ENCODE results near the gene SPRYD3. TPM values are rescaled to one million over a fixed set of nuclear protein-coding genes. Genes with fewer than 3 reads are reported as not detected.

SPRYD3 gene, protein sequence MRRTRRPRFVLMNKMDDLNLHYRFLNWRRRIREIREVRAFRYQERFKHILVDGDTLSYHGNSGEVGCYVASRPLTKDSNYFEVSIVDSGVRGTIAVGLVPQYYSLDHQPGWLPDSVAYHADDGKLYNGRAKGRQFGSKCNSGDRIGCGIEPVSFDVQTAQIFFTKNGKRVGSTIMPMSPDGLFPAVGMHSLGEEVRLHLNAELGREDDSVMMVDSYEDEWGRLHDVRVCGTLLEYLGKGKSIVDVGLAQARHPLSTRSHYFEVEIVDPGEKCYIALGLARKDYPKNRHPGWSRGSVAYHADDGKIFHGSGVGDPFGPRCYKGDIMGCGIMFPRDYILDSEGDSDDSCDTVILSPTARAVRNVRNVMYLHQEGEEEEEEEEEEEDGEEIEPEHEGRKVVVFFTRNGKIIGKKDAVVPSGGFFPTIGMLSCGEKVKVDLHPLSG
- total RNA-seq, result 10 to 100 TPM; 34.1 to 34.5 TPM
- 10 to 100 TPM; 74.1 to 76.2 TPM for polyA plus RNA-seq (ENCODE audit: insufficient read length in 2 of 2)
- long read RNA-seq, donor 1, transcript SPRYD3-201 (11 exons, 2,932 nt), result major isoform, 25 of 32 reads
- long read RNA-seq, donor 1, partial matches to known transcripts, result 6 of 32 reads
- long read RNA-seq, donor 1, other reads (novel, unspliced or antisense), result 0 of 32 reads
- long read RNA-seq, donor 2, partial matches to known transcripts, result 0 of 4 reads
- long read RNA-seq, donor 2, other reads (novel, unspliced or antisense), result 0 of 4 reads
- long read RNA-seq, donor 3, transcript SPRYD3-201 (11 exons, 2,932 nt), result major isoform, 9 of 9 reads
- long read RNA-seq, donor 3, partial matches to known transcripts, result 0 of 9 reads
- long read RNA-seq, donor 3, other reads (novel, unspliced or antisense), result 0 of 9 reads
- long read RNA-seq, donor 4, transcript SPRYD3-201 (11 exons, 2,932 nt), result major isoform, 6 of 6 reads
- long read RNA-seq, donor 4, partial matches to known transcripts, result 0 of 6 reads
- long read RNA-seq, donor 4, other reads (novel, unspliced or antisense), result 0 of 6 reads

DNA sequence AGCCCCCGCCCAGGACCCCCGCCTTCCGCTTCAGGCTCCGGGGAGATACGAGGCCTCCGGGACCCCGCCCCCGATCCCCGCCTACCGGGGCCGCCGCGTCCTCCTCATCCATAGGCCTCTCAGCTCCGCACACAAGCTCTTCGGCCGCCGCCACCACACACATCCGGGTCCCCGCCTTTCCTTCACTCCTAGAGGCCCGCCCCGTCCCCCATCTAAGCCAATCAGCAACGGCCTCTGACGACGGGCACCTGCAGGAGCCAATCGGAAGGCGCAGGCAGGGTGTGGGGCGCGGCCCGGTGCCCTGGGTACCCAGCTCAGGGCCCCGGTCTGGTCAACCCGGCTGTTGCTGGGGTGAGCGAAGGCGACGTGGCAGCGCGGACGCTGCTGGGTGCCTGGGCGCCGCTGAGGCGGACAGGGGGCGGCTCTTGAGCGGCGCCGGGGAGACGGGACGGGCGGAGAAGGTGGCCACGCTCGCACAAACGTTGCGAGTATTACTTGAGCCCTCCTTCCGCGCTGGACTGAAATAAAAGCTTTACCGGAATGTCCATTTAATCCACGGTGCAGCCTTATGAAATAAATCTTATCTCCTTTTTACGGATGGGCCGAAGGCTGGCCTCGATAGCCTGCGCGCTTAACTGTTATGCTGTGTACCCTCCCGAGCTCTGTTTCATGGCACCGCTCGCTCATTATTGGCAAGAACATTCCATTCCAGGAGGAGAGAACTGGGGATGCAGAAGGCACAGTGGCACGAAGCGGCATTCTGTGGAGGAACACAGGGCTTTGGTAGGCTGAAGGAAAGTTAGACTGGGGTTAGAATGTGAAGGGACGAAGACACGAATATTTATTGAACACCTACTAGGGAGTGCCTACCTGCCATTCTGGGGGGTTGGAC, at the start of gene SPRYD3:
TSS of gene SPRYD3 (minus strand) at position 165 of the 892 bp plus-strand sequence. CDS start at position 108, 57 bp downstream.
- peak; percentile 95 to 99 (median 97) for DNase-seq (ENCODE audit: low read depth in 4 of 6, low spot score in 6 of 6)
- WGBS (ENCODE audit: insufficient coverage), result under 1% methylated on average over 61 of the region's 67 CpGs
- H3K27me3 ChIP-seq (ENCODE audit: control insufficient read depth, insufficient read depth, low read length), result no peaks in the 10 kb centered on the region

DNA sequence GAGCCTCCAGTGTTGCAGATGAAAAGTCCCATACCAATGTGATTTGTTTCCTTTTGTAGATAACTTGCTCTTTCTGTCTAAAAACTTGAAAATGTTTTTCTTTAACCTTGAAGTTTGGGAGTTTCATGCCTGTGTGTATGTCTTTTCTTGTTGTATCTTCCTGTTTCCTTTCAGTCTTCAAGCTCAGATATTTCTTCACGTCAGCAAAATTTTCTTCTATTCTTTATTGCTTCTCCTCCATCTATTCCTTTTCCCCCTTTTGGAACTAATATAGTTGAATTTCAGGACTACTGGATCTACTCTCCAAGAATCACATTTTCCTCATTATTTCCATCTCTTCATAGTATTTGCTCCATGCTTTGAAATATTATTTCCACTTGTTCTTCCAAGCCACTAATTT, 48.0 kb upstream of the SPRYD3 start:
- Histone ChIP-seq H3K4me3 (ENCODE audit: low read depth, low read length) (no peak overlapping the region), H3K27me3 (ENCODE audit: control insufficient read depth, insufficient read depth, low read length) (no peaks in the 10 kb centered on the region), H3K36me3 (ENCODE audit: control insufficient read depth, insufficient read depth, low read length) (no peaks in the 10 kb centered on the region), H3K4me1 (ENCODE audit: control insufficient read depth, insufficient read depth, low read length) (no peaks in the 10 kb centered on the region), H3K9me3 (ENCODE audit: control insufficient read depth, insufficient read depth, low read length) (no peaks in the 10 kb centered on the region), H3K27ac (ENCODE audit: low read depth, low read length) (no peak overlapping the region)
- WGBS (ENCODE audit: insufficient coverage), result no CpG with 5 or more reads among the region's 1 CpG
- no peak for DNase-seq (ENCODE audit: low read depth in 4 of 6, low spot score in 6 of 6)

More for the DNA sequence above, at the start of gene SPRYD3:
- Histone ChIP-seq H3K27ac (ENCODE audit: low read depth, low read length) (peak within 1 kb of the TSS; percentile 96), H3K9me3 (ENCODE audit: control insufficient read depth, insufficient read depth, low read length) (no peaks in the 10 kb centered on the region), H3K4me3 (ENCODE audit: low read depth, low read length) (peak within 1 kb of the TSS; percentile 78), H3K36me3 (ENCODE audit: control insufficient read depth, insufficient read depth, low read length) (peaks cover 30% of the 10 kb centered on the region), H3K4me1 (ENCODE audit: control insufficient read depth, insufficient read depth, low read length) (peaks cover 21% of the 10 kb centered on the region)

DNA sequence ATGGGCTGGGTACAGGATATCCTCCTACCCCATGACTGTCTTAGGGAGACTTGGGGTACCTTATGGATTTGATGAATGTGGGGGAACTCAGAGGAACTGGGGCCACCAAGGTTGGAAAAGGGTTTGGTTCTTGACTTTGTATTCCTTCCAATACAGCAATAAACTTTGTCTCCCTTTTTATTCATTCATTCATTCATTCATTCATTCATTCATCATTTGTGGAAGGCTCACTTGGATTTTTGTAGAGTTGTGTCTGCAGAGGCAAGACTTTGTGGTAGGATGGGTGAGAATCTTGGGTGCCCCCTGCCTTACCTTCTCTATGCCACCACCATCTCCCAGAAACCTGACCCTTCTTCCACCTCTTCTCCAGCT, 45.1 kb upstream of the SPRYD3 start:
- no peak overlapping the region for H3K4me3 ChIP-seq (ENCODE audit: low read depth, low read length)
- no peaks in the 10 kb centered on the region for H3K27me3 ChIP-seq (ENCODE audit: control insufficient read depth, insufficient read depth, low read length)
- DNase-seq (ENCODE audit: low read depth in 4 of 6, low spot score in 6 of 6), result no peak
- no peak overlapping the region for H3K27ac ChIP-seq (ENCODE audit: low read depth, low read length)
- no peaks in the 10 kb centered on the region for H3K4me1 ChIP-seq (ENCODE audit: control insufficient read depth, insufficient read depth, low read length)
- H3K9me3 ChIP-seq (ENCODE audit: control insufficient read depth, insufficient read depth, low read length), result no peaks in the 10 kb centered on the region
- H3K36me3 ChIP-seq (ENCODE audit: control insufficient read depth, insufficient read depth, low read length), result no peaks in the 10 kb centered on the region

DNA sequence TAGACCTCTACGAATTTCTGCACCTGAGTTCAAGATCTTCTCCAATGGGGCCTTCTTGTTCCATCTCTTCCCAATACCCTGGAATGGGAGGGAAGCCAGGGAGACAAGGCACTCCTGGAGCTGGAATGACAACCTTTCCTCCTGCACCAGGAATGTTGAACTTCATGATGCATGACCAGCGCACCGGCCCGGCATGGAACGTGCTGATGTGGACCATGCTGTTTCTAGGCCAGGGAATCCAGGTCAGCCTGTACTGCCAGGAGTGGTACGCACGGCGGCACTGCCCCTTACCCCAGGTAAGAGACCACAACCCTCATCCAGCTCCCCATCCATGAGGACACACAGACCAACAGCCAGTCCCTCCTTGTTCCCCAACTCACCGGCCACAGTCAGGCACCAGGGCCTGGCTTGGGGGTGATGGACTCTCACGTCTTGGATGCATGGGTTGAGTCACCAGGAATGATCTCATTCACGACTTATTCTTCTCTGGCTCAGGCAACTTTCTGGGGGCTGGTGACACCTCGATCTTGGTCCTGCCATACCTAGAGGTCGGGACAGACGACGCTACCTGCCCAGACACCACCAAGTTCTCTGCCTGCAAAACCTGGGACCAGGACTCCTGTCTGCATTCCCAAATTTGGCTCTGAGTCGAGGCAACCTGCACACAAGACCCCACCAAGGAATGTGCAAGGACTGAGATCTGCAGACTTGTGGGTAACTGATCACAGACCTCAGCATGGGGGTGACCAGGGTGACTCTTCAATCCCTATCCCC, 44.6 kb upstream of the SPRYD3 start:
- Histone ChIP-seq H3K27ac (ENCODE audit: low read depth, low read length) (no peak overlapping the region), H3K4me3 (ENCODE audit: low read depth, low read length) (no peak overlapping the region), H3K4me1 (ENCODE audit: control insufficient read depth, insufficient read depth, low read length) (no peaks in the 10 kb centered on the region), H3K36me3 (ENCODE audit: control insufficient read depth, insufficient read depth, low read length) (no peaks in the 10 kb centered on the region), H3K27me3 (ENCODE audit: control insufficient read depth, insufficient read depth, low read length) (no peaks in the 10 kb centered on the region), H3K9me3 (ENCODE audit: control insufficient read depth, insufficient read depth, low read length) (no peaks in the 10 kb centered on the region)
- 90% methylated on average over 15 of the region's 16 CpGs for WGBS (ENCODE audit: insufficient coverage)
- no peak for DNase-seq (ENCODE audit: low read depth in 4 of 6, low spot score in 6 of 6)

DNA sequence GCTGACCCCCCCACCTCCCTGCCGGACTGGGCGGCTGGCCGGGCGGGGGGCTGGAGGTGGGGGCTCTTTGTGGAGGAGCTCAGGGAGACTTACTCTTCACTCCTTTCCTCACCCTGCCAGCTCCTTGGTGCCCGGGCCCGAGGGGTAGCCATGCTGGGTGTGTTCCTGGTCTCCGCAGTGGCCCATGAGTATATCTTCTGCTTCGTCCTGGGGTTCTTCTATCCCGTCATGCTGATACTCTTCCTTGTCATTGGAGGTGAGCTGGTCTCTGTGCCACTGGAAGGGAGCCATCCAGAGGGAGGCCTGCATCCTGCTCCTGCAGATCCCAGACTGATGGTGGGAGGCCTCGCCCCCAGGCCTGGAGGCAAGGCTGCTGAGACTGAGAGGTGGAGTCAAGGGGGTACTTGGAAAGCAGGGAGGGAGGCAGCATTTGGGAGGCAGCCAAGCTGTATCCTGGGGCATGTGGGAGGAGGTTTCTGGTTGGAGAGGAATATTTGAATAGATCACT, 43.8 kb upstream of the SPRYD3 start:
- 89% methylated on average over 5 of the region's 10 CpGs for WGBS (ENCODE audit: insufficient coverage)
- Histone ChIP-seq H3K9me3 (ENCODE audit: control insufficient read depth, insufficient read depth, low read length) (no peaks in the 10 kb centered on the region), H3K27ac (ENCODE audit: low read depth, low read length) (no peak overlapping the region), H3K36me3 (ENCODE audit: control insufficient read depth, insufficient read depth, low read length) (no peaks in the 10 kb centered on the region), H3K4me1 (ENCODE audit: control insufficient read depth, insufficient read depth, low read length) (no peaks in the 10 kb centered on the region), H3K4me3 (ENCODE audit: low read depth, low read length) (no peak overlapping the region), H3K27me3 (ENCODE audit: control insufficient read depth, insufficient read depth, low read length) (no peaks in the 10 kb centered on the region)
- DNase-seq (ENCODE audit: low read depth in 4 of 6, low spot score in 6 of 6), result no peak

DNA sequence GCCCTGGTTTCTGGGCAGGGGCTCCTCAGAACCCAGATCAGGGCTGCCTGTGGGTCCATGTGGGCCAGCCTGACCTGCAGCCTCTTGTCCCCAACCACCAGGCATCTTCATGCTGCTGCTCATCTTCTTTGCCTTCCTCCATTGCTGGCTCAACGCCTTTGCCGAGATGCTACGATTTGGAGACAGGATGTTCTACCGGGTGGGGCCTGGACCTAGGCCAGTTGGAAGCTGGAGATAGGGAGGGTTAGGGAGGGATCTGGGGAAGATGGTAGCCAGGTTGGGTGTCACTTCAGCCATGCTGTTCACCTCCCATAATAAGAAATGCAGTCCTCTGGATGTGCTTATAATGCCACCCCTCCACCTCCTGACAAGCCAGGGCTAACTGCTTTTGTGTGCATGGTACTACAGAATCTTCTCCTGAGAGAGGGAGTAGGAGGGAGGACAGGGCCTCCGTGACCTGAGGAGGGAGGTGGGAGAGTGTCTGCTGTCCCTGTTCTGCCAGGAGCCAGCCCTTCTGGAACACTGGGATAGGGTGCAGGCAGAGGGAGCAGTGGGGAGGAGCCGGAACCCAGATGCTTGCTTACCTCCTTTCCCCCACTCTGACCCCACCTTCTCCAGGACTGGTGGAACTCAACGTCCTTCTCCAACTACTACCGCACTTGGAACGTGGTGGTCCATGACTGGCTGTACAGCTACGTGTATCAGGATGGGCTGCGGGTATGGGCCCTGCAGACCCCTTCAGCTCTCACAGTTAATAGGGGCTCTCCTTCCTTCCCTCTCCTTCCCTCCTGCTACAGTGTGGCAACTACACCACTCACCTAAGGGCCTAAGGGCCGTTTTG, 41.7 kb upstream of the SPRYD3 start:
- no peaks in the 10 kb centered on the region for H3K27me3 ChIP-seq (ENCODE audit: control insufficient read depth, insufficient read depth, low read length)
- WGBS (ENCODE audit: insufficient coverage), result 95% methylated on average over 8 of the region's 12 CpGs
- H3K9me3 ChIP-seq (ENCODE audit: control insufficient read depth, insufficient read depth, low read length), result no peaks in the 10 kb centered on the region
- no peak overlapping the region for H3K4me3 ChIP-seq (ENCODE audit: low read depth, low read length)
- H3K4me1 ChIP-seq (ENCODE audit: control insufficient read depth, insufficient read depth, low read length), result no peaks in the 10 kb centered on the region
- no peaks in the 10 kb centered on the region for H3K36me3 ChIP-seq (ENCODE audit: control insufficient read depth, insufficient read depth, low read length)
- no peak for DNase-seq (ENCODE audit: low read depth in 4 of 6, low spot score in 6 of 6)
- H3K27ac ChIP-seq (ENCODE audit: low read depth, low read length), result no peak overlapping the region

DNA sequence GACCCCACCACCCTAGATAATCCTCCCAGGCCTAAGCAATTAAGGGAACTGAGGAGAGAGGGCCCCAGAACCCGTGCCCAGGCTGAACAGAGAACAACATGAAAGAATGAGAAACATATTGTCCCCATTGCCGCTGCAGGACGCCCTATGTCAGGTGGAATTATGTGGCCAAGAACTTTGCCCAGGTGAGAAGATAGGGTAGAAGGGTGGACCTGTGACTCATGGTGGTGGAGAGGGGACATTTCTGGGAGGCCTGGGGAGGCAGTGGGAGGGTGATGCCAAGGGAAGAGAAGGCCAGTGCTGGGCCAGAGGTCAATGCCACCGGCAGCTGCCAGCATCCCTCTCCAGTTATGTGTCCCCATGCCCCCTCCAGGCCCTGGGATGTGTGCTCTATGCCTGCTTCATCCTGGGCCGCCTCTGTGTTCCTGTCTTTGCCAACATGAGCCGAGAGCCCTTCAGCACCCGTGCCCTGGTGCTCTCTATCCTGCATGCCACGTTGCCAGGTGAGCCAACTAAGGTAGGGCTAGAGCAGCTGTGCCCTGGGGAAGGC, 39.6 kb upstream of the SPRYD3 start:
- 87% methylated on average over 7 of the region's 8 CpGs for WGBS (ENCODE audit: insufficient coverage)
- H3K9me3 ChIP-seq (ENCODE audit: control insufficient read depth, insufficient read depth, low read length), result no peaks in the 10 kb centered on the region
- H3K27ac ChIP-seq (ENCODE audit: low read depth, low read length), result no peak overlapping the region
- no peak overlapping the region for H3K4me3 ChIP-seq (ENCODE audit: low read depth, low read length)
- no peaks in the 10 kb centered on the region for H3K27me3 ChIP-seq (ENCODE audit: control insufficient read depth, insufficient read depth, low read length)
- no peaks in the 10 kb centered on the region for H3K4me1 ChIP-seq (ENCODE audit: control insufficient read depth, insufficient read depth, low read length)
- no peaks in the 10 kb centered on the region for H3K36me3 ChIP-seq (ENCODE audit: control insufficient read depth, insufficient read depth, low read length)
- no peak for DNase-seq (ENCODE audit: low read depth in 4 of 6, low spot score in 6 of 6)

All from spinal cord (tissue), 10 donors.